Activated naive CD8-positive, alpha-beta T cell treated with anti-CD3 and anti-CD28 coated beads, Interleukin-2, amount 50 U/mL, for 24 hours (primary cell): ENCODE results near the gene ZFHX3.
"Not testable (repeated sequence)": the region's sequence is repeated elsewhere in the genome, so short reads cannot be mapped to it uniquely, and the experiment has no call there.

Experiments used
- ATAC-seq: fragments of 150-1000 bp; cut with Tn5 transposase; one replicate; pipeline ENCODE4 v1.10.0; 2021
- DNase-seq: peaks from one replicate; pipeline ENCODE4 v3.0.0; 2021
- H3K27ac Mint-ChIP-seq: one replicate; pipeline ENCODE4 v1.8.0; 2021; ENCODE audit warnings: mild to moderate bottlenecking, mixed read lengths
- H3K27me3 Mint-ChIP-seq: one replicate; pipeline ENCODE4 v1.8.0; 2021; ENCODE audit warnings: mixed read lengths
- H3K36me3 Mint-ChIP-seq: one replicate; pipeline ENCODE4 v1.8.0; 2021; ENCODE audit warnings: low read depth, mixed read lengths
- H3K4me1 Mint-ChIP-seq: one replicate; pipeline ENCODE4 v1.8.0; 2021; ENCODE audit warnings: mixed read lengths
- H3K4me3 Mint-ChIP-seq: one replicate; pipeline ENCODE4 v1.8.0; 2021; ENCODE audit warnings: mild to moderate bottlenecking, moderate library complexity, mixed read lengths
- H3K9me3 Mint-ChIP-seq: one replicate; pipeline ENCODE4 v1.8.0; 2021; ENCODE audit warnings: mixed read lengths

ZFHX3 gene

GRCh38 chr16:73018821-73019456, 29.0 kb downstream of the ZFHX3 start:
- no peaks in the 10 kb centered on the region for H3K36me3 Mint-ChIP-seq
- no peak overlapping the region for H3K27ac Mint-ChIP-seq
- no peak for DNase-seq
- ATAC-seq: no peak
- H3K9me3 Mint-ChIP-seq: no peaks in the 10 kb centered on the region
- H3K4me3 Mint-ChIP-seq: no peak overlapping the region
- H3K4me1 Mint-ChIP-seq: no peaks in the 10 kb centered on the region
- H3K27me3 Mint-ChIP-seq: no peaks in the 10 kb centered on the region

DNA sequence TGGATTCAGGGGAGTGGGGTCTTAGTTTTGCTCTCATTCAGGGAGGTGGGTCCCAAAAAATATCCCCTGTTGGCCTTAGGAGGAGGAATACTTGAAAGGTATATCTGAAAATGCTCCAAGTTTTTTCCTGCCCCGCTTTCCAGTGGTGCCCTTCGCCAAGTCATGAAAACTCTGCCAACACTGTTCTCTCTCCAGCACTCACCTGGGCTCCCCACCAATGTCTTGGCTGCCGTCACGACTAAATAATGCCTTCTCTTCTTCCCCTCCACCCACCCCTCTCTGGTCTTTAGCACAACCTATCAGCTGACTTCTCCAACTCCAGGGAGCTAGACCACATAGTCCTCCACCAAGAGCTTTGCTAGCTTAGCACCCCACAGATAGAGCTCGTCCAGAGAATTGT, 30.6 kb downstream of the ZFHX3 start:
- no peaks in the 10 kb centered on the region for H3K9me3 Mint-ChIP-seq
- H3K27ac Mint-ChIP-seq: no peak overlapping the region
- H3K4me1 Mint-ChIP-seq: no peaks in the 10 kb centered on the region

GRCh38 chr16:73016488-73016830, 31.5 kb downstream of the ZFHX3 start:
- no peak for DNase-seq
- no peaks in the 10 kb centered on the region for H3K27me3 Mint-ChIP-seq

More for the DNA sequence above, 30.6 kb downstream of the ZFHX3 start:
- H3K36me3 Mint-ChIP-seq: no peaks in the 10 kb centered on the region
- DNase-seq (no peak), ATAC-seq (no peak)
- H3K27me3 Mint-ChIP-seq: no peaks in the 10 kb centered on the region
- no peak overlapping the region for H3K4me3 Mint-ChIP-seq

DNA sequence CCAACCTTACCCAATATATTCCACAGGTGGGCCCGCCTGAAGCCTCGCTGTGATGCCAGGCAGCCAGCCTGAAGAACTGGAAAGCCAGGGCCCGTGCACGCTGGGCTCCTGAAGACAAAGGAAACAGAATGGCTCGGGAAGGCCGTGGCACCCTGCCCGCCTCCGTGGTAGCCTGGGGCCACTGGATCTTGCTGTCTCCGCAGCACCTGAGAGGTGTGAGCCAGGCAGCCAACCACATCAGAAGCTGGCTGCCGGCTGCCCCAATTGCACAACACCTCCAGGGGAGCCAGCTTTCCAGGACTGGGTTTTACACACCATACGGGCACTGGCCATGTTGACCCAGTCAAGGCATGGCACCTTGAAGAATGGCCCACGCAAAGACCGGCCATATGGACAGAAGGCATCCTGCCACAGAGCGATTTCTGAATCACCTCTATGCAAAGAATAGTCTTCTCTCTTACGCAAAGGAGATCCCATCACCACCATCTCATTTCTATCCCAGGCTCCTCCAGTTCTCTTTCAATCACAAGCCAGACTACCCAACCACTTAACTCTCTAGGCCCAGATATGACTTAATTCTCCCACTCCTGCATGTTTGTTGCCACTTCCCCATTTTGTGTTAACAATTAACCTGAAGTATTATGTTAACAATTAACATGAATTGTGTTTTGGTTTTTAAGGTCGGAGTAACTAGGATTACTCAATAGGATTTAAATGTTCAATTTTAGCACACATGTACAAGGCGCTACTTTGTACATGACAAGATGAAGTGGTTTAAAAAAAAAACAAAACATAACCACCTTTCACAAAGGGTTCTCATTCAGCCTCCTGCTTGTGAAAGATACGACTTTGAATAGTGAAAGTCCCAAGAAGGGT, 32.1 kb downstream of the ZFHX3 start:
- H3K4me3 Mint-ChIP-seq: no peak overlapping the region

More at GRCh38 chr16:73016488-73016830, 31.5 kb downstream of the ZFHX3 start:
- no peaks in the 10 kb centered on the region for H3K9me3 Mint-ChIP-seq
- no peak overlapping the region for H3K4me3 Mint-ChIP-seq
- no peaks in the 10 kb centered on the region for H3K36me3 Mint-ChIP-seq
- no peaks in the 10 kb centered on the region for H3K4me1 Mint-ChIP-seq
- no peak for ATAC-seq
- H3K27ac Mint-ChIP-seq: no peak overlapping the region

DNA sequence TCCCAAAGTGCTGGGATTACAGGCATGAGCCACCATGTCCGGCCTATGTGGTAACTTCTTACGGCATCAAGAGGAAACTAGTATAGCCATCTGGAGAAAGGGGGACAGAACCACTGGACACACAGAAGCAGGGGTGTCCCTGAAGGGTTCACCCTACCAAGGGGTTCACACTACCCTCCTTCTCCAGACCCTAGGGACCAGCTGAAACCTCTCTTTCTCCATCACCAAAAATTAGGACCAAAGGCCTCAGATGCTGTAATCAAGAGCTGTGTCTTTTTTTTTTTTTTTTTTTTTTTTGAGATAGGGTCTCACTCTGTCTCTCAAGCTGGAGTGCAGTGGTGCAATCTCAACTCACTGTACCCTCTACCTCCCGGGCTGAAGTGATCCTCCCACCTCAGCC, 33.2 kb downstream of the ZFHX3 start:
- Mint-ChIP-seq H3K4me3 (no peak overlapping the region), H3K4me1 (no peaks in the 10 kb centered on the region), H3K9me3 (no peaks in the 10 kb centered on the region), H3K27ac (no peak overlapping the region), H3K27me3 (no peaks in the 10 kb centered on the region), H3K36me3 (no peaks in the 10 kb centered on the region)
- no peak for DNase-seq
- no peak for ATAC-seq

More for the DNA sequence above, 32.1 kb downstream of the ZFHX3 start:
- H3K4me1 Mint-ChIP-seq: no peaks in the 10 kb centered on the region
- no peaks in the 10 kb centered on the region for H3K9me3 Mint-ChIP-seq
- H3K27me3 Mint-ChIP-seq: no peaks in the 10 kb centered on the region
- no peak for ATAC-seq
- H3K36me3 Mint-ChIP-seq: no peaks in the 10 kb centered on the region
- DNase-seq: no peak
- H3K27ac Mint-ChIP-seq: no peak overlapping the region

DNA sequence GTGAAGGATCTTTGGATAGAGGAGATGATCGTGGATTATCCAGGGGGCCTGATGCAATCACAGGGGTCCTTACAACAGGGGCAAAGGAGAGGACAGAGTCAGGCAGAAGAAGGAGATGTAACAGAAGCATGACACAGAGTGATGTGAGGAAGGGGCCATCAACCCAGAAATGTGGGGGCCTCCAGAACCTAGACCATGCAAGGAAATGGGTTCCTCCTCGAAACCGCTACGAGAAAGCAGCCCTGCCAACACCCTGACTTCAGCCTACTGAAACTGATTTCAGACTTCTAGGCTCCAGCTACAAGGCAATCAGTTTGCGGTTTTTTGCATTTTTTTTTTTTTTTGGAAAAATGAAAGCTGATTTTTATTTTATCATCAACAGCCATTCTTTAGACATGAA, 34.0 kb downstream of the ZFHX3 start:
- Mint-ChIP-seq H3K27me3 (no peaks in the 10 kb centered on the region), H3K4me3 (no peak overlapping the region), H3K9me3 (no peaks in the 10 kb centered on the region), H3K4me1 (no peaks in the 10 kb centered on the region), H3K27ac (no peak overlapping the region), H3K36me3 (no peaks in the 10 kb centered on the region)
- DNase-seq (no peak), ATAC-seq (no peak)

GRCh38 chr16:73012341-73012740, 35.6 kb downstream of the ZFHX3 start:
- Mint-ChIP-seq H3K27ac (no peak overlapping the region), H3K36me3 (no peaks in the 10 kb centered on the region), H3K27me3 (no peaks in the 10 kb centered on the region), H3K4me3 (no peak overlapping the region), H3K4me1 (no peaks in the 10 kb centered on the region), H3K9me3 (no peaks in the 10 kb centered on the region)
- no peak for ATAC-seq
- no peak for DNase-seq

DNA sequence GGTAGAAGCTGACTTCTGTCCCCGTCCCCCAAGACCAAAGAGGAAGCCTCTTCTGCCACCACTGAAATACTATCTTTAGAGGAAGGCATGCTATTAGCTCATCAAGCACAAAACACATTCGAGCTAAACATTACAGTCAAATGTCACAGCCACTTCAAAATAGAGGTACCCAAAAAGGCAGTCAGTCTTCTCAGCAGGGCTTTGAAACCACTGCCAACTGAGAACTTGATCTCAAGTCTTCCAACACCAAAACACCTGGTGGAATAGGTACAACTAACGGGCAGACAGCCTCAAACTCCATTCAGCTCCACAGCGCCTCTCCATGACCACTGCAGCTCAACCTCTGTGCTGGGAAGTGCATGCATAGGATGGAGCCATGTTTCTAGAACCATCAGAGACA, 36.0 kb downstream of the ZFHX3 start:
- no peak overlapping the region for H3K4me3 Mint-ChIP-seq
- H3K9me3 Mint-ChIP-seq: no peaks in the 10 kb centered on the region
- H3K27ac Mint-ChIP-seq: no peak overlapping the region
- H3K4me1 Mint-ChIP-seq: no peaks in the 10 kb centered on the region
- DNase-seq (no peak), ATAC-seq (no peak)
- no peaks in the 10 kb centered on the region for H3K36me3 Mint-ChIP-seq
- H3K27me3 Mint-ChIP-seq: no peaks in the 10 kb centered on the region

GRCh38 chr16:73010150-73010676, 37.7 kb downstream of the ZFHX3 start:
- DNase-seq: no peak
- H3K4me1 Mint-ChIP-seq: no peaks in the 10 kb centered on the region
- H3K27me3 Mint-ChIP-seq: no peaks in the 10 kb centered on the region
- ATAC-seq: no peak
- H3K36me3 Mint-ChIP-seq: no peaks in the 10 kb centered on the region
- no peak overlapping the region for H3K27ac Mint-ChIP-seq
- no peaks in the 10 kb centered on the region for H3K9me3 Mint-ChIP-seq
- no peak overlapping the region for H3K4me3 Mint-ChIP-seq

- not testable (repeated sequence) for DNase-seq, H3K27me3 Mint-ChIP-seq, H3K27ac Mint-ChIP-seq, H3K9me3 Mint-ChIP-seq, H3K36me3 Mint-ChIP-seq, H3K4me1 Mint-ChIP-seq, H3K4me3 Mint-ChIP-seq, ATAC-seq
Measured at GRCh38 chr16:73009710-73010109, 38.2 kb downstream of the ZFHX3 start.

DNA sequence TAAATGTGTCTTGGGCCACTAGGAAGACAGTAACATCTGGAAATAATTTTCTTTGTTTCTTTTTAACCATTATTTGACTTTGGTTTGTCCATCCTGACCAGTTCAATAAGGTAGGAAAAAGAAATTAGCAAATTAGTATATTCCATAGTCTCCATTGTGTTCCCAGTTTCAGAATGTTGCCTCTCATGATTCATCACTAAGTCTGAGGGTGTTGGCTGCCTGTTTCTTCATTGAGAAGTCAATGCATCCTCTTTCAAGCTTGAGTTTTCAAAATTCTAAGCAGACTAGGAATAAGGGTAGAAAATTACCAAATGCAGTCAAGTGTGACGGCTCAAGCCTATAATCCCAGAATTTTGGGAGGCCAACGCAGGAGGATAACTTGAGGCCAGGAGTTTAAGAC, 41.9 kb downstream of the ZFHX3 start:
- Mint-ChIP-seq H3K27ac (no peak overlapping the region), H3K9me3 (no peaks in the 10 kb centered on the region), H3K4me1 (no peaks in the 10 kb centered on the region), H3K4me3 (no peak overlapping the region), H3K36me3 (no peaks in the 10 kb centered on the region), H3K27me3 (no peaks in the 10 kb centered on the region)
- DNase-seq: no peak
- ATAC-seq: no peak

DNA sequence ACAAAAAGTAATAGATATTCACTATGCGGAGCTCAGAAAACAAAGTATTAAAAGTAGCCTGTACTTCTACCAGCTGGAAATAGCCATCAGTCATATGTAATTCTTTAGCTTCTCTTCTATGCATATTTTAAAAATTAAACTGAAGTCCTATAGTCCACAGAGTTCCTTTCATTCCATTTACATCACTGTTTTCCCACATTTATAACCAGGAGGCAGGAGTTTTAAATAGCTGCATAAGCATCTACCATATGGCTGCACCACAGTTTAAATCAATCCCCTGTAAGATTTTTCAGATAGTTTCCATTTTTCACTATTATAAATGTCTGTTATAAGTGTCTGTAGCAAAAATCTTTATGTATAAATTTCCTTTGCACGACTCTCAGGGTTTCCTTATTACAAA, 45.1 kb downstream of the ZFHX3 start:
- no peak for DNase-seq
- Mint-ChIP-seq H3K27ac (no peak overlapping the region), H3K4me1 (no peaks in the 10 kb centered on the region), H3K36me3 (no peaks in the 10 kb centered on the region), H3K4me3 (no peak overlapping the region), H3K9me3 (no peaks in the 10 kb centered on the region), H3K27me3 (no peaks in the 10 kb centered on the region)
- ATAC-seq: no peak

DNA sequence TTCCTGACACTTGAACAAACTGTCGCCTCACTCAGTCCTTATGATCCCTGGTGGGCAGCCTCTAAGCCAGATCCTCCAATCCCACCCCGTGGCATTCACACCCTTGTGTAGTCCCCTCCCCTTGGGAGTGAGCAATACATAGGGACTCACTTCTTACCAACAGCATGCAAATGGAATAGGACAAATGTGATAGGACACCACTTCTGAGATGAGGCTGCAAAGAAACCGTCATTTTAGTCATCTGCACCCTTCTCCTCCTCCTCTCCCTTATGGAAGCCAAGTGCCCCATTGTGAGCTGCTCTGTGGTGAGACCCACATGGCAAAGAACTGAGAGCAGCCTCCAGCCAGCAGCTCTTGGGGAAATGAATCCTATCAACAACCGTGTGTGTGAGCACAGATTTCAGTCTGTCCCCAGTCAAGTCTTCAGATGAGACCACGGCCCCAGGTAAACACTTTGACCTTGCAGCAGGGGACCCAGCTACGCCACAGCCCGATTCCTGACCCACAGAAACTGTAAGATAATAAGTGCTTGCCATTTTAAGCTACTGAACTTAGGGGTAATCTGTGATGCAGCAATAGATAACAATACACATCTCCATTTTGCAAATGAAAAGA, 46.9 kb downstream of the ZFHX3 start:
- no peak for ATAC-seq
- no peaks in the 10 kb centered on the region for H3K9me3 Mint-ChIP-seq
- H3K36me3 Mint-ChIP-seq: no peaks in the 10 kb centered on the region
- H3K27ac Mint-ChIP-seq: no peak overlapping the region
- no peak overlapping the region for H3K4me3 Mint-ChIP-seq
- no peak for DNase-seq
- H3K27me3 Mint-ChIP-seq: no peaks in the 10 kb centered on the region
- no peaks in the 10 kb centered on the region for H3K4me1 Mint-ChIP-seq

- no peaks in the 10 kb centered on the region for H3K9me3 Mint-ChIP-seq
- no peaks in the 10 kb centered on the region for H3K4me1 Mint-ChIP-seq
- no peaks in the 10 kb centered on the region for H3K36me3 Mint-ChIP-seq
- no peaks in the 10 kb centered on the region for H3K27me3 Mint-ChIP-seq
- no peak overlapping the region for H3K27ac Mint-ChIP-seq
- no peak overlapping the region for H3K4me3 Mint-ChIP-seq
- no peak for DNase-seq
- no peak for ATAC-seq
Measured at GRCh38 chr16:73000020-73000906, 47.7 kb downstream of the ZFHX3 start.
